ENCODE results near the gene TTC17.
"Not testable (repeated sequence)": the region's sequence is repeated elsewhere in the genome, so short reads cannot be mapped to it uniquely, and the experiment has no call there.

Gene TTC17

GRCh38 chr11:43397251-43397650 lies 38.5 kb downstream of the TTC17 start:
- TF ChIP-seq CTCF (IDR thresholded peaks at IDR 0.05; ENCODE audit: control insufficient read depth, extremely low read depth, insufficient read depth) = no peak
- no peak overlapping the region for H3K4me3 ChIP-seq (ENCODE audit: low read depth, low read length)
- no peak for DNase-seq (ENCODE audit: low read depth)

GRCh38 chr11:43399983-43400630 lies 41.4 kb downstream of the TTC17 start:
- H3K4me3 ChIP-seq (ENCODE audit: low read depth, low read length) = no peak overlapping the region
- no peak for TF ChIP-seq CTCF (IDR thresholded peaks at IDR 0.05; ENCODE audit: control insufficient read depth, extremely low read depth, insufficient read depth)
- DNase-seq (ENCODE audit: low read depth) = no peak

- no peak for TF ChIP-seq CTCF (IDR thresholded peaks at IDR 0.05; ENCODE audit: control insufficient read depth, extremely low read depth, insufficient read depth)
- DNase-seq (ENCODE audit: low read depth) = no peak
- no peak overlapping the region for H3K4me3 ChIP-seq (ENCODE audit: low read depth, low read length)
Measured at GRCh38 chr11:43401252-43401651, 42.5 kb downstream of the TTC17 start.

- not testable (repeated sequence) for H3K4me3 ChIP-seq (ENCODE audit: low read depth, low read length); DNase-seq (ENCODE audit: low read depth)
Measured at GRCh38 chr11:43401811-43402210, 43.1 kb downstream of the TTC17 start.

GRCh38 chr11:43403357-43404231 lies 44.9 kb downstream of the TTC17 start:
- DNase-seq (ENCODE audit: low read depth) = no peak
- TF ChIP-seq CTCF (IDR thresholded peaks at IDR 0.05; ENCODE audit: control insufficient read depth, extremely low read depth, insufficient read depth) = no peak
- H3K4me3 ChIP-seq (ENCODE audit: low read depth, low read length) = no peak overlapping the region

GRCh38 chr11:43404406-43404805 lies 45.7 kb downstream of the TTC17 start:
- no peak for TF ChIP-seq CTCF (IDR thresholded peaks at IDR 0.05; ENCODE audit: control insufficient read depth, extremely low read depth, insufficient read depth)
- DNase-seq (ENCODE audit: low read depth) = no peak
- H3K4me3 ChIP-seq (ENCODE audit: low read depth, low read length) = no peak overlapping the region

GRCh38 chr11:43404836-43405479 lies 46.2 kb downstream of the TTC17 start:
- TF ChIP-seq CTCF (IDR thresholded peaks at IDR 0.05; ENCODE audit: control insufficient read depth, extremely low read depth, insufficient read depth) = no peak
- DNase-seq (ENCODE audit: low read depth) = no peak
- H3K4me3 ChIP-seq (ENCODE audit: low read depth, low read length) = no peak overlapping the region

All from LNCaP clone FGC (cell line).